Choroid plexus epithelial cell (primary cell): Measurements from ENCODE around the gene DYNLT5.

ENCODE experiments used
- DNase-seq: peaks from one replicate; pipeline ENCODE4 v3.0.0-alpha.2; 2010; ENCODE audit warnings: low read depth
- H3K4me3 ChIP-seq: 2 replicates; pipeline ENCODE4 v1.5.1; 2011; ENCODE audit warnings: low read depth, mild to moderate bottlenecking, control low read depth, low read length, moderate library complexity
- TF ChIP-seq, protein P1 (sequence below): conservative IDR thresholded peaks from 2 replicates; pipeline ENCODE4 v1.5.1; 2011; ENCODE audit warnings: low read depth, mild to moderate bottlenecking, control low read depth, inconsistent platforms, low read length, moderate library complexity

Gene DYNLT5

DNA sequence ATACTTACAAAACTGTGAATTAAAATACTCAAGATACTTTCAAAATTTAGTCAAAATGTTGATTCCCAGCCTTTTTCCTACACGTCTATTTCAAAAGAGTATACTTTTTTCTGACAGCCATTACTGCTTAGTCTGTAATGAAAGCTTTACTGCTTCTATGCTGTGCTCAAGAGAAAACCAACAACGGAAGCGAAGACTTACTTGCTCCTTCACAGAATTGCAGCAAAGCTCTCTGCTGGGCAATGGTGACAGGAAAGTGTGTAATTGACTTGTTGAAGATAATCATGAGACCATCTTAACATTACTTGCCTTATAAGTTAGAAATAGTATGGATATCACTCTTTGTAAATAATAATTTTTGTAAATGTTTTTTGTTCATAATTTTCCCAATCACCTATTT is 1.7 kb upstream of the DYNLT5 start:
- DNase-seq, result no peak
- TF ChIP-seq, protein P1, sequence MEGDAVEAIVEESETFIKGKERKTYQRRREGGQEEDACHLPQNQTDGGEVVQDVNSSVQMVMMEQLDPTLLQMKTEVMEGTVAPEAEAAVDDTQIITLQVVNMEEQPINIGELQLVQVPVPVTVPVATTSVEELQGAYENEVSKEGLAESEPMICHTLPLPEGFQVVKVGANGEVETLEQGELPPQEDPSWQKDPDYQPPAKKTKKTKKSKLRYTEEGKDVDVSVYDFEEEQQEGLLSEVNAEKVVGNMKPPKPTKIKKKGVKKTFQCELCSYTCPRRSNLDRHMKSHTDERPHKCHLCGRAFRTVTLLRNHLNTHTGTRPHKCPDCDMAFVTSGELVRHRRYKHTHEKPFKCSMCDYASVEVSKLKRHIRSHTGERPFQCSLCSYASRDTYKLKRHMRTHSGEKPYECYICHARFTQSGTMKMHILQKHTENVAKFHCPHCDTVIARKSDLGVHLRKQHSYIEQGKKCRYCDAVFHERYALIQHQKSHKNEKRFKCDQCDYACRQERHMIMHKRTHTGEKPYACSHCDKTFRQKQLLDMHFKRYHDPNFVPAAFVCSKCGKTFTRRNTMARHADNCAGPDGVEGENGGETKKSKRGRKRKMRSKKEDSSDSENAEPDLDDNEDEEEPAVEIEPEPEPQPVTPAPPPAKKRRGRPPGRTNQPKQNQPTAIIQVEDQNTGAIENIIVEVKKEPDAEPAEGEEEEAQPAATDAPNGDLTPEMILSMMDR, result no peak
- no peak overlapping the region for H3K4me3 ChIP-seq

DNA sequence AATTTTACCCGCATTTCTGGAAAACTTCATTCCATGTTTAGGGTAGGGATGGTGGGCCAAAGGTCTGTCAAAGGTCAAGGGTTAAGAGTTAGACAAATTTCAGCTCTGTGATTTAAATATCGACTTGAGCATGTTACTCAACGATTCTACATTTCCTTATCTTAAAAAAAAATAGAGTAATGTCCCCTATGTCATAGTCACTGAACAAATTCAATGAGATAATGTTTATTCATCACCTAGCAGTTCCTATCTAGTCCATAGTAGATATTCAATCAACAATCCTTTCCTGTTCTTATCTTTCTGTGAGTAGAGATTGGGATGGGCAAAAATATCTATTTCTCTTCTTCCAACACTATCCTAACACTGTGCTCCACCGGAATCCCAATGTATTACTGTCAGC is 1.1 kb upstream of the DYNLT5 start:
- H3K4me3 ChIP-seq, result no peak overlapping the region
- TF ChIP-seq, protein P1, result no peak
- DNase-seq, result no peak

DNA sequence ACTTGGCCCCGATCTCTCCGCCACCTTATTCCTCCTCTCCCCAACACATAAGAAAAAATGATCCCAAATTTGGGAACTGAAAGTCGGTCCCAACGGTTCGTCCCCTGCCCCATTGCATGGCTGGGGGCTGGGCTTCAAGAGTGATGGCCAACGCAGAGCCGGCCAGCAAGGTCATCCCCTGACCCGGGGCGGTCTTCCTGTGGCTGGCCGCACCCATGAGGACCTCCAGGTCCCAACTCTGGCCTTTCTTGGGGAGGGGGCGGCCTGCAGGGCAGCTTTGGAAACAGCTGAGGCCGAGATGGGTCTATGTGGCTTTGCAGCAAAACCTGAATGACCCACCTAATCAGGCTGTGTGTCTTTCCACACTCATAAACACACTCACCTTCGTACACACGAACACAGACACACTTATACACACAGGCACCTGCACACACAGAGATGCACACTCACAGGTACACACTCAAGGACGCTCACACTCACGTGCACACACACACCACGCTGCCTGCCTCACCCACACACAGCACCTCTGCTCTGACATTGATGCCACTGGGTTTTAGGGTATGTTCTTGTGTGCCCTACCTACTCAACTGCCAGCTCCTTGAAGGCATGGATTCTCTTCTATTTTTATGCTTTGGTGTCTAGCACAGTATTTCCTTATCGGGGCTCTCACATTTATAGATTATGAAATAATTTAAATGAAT is 562 bp downstream of the DYNLT5 start:
- TF ChIP-seq, protein P1, result no peak
- no peak for DNase-seq
- H3K4me3 ChIP-seq, result peak overlapping the region; percentile 58

DNA sequence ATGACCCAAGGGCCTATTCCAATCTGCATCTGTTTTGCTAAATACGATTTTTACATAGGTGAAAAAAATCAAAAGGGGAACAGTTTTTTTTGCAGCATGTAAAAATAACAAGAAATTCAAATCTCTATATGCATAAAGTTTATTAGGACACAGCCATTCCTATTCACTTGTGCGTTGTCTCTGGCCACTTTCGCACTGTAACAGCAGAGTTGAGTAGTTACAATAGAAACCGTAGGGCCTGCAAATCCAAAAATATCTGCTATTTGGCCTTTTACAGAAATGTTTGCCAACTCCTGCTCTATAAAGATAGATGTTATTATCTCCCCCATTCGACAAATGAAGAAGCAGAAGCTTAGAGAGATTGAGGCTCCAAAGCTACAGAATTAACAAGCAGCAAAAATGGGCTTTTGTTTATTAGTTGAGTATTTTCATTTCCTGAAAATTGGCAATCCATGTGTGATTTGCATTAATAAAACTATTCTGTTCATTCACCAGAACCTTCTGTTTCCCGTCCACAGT is 5.5 kb downstream of the DYNLT5 start:
- no peak for DNase-seq
- TF ChIP-seq, protein P1, result no peak
- no peak overlapping the region for H3K4me3 ChIP-seq

DNA sequence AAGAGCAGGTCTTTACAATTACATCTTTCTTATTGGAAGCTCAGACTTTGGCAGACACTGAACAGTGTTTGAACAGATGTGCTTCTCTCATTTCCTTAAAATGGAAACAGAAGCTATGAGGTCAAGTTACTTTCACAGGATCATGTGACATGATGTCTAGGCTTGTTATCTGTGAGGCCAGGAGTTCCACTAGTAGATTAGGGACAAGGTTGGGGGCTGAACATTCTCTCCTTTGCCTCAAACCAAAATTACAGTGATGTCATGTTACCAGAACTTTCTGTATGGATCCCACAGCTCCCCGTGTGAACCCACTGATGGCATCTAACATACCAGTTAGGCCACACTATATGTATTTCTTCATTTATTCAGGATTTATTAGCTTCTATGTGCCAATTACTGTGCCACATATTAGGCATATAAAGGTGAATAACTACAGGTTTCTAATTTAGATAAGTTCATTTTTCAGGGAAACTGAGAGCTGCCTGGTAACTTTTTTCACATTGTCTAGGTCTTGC is 6.0 kb downstream of the DYNLT5 start:
- no peak overlapping the region for H3K4me3 ChIP-seq
- peak; percentile 43 for DNase-seq
- TF ChIP-seq, protein P1, result no peak

DNA sequence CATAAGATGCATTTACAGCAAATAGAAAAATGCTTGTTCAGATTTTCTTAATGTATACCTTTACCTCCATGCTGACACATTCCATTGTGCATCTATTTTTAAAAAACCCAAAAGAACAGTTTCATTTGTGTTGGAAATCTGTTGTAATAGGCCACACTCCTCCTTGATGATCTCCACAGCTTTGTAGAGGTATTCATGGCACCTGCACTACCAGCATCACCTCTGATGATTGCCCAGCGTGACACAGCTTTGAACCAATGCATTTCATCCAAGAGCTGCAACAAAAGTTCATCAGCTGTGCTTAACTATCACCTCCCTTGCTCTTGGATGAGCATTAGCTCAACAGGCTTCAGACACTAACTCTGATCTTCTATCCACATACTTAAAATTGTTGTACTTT is 8.2 kb downstream of the DYNLT5 start:
- TF ChIP-seq, protein P1, result no peak

DNA sequence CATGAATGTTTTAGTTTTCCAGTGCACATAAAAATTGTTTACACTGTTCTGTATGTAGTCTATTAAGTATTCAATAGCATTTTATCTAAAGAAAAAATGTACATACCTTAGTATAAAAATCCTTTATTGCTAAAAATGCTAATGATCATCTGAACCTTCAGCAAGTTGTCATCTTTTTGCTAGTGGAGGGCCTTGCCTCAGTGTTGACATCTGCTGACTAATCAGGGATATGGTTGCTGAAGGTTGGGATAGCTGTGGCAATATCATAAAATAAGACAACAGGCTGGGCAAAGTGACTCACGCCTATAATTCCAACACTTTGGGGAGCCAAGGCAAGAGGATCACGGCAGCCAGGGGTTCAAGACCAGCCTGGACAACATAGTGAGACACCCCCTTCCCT is 9.0 kb downstream of the DYNLT5 start:
- peak; percentile 61 for DNase-seq
- TF ChIP-seq, protein P1, result peak; percentile 39
- H3K4me3 ChIP-seq, result no peak overlapping the region

More for the DNA sequence above, 8.2 kb downstream of the DYNLT5 start:
- no peak overlapping the region for H3K4me3 ChIP-seq
- DNase-seq, result no peak
